CD4-positive, alpha-beta memory T cell (primary cell): ENCODE results near the gene SGIP1. TPM values are rescaled to one million over a fixed set of nuclear protein-coding genes. Genes with fewer than 3 reads are reported as not detected.
"Not testable (repeated sequence)": the region's sequence is repeated elsewhere in the genome, so short reads cannot be mapped to it uniquely, and the experiment has no call there.

ENCODE experiments used
- CTCF ChIA-PET: fragments of 350-600 bp; sonication (Branson Sonifier 250); formaldehyde crosslinking; loops from one replicate; lab custom pipeline; 2021; ENCODE audit warnings: inconsistent platforms; ENCODE audit not compliant: partially characterized antibody; lab: Charles Lee
- POLR2A ChIA-PET: fragments of 350-600 bp; sonication (Branson Sonifier 250); formaldehyde crosslinking; loops from one replicate; lab custom pipeline; 2021; ENCODE audit not compliant: partially characterized antibody; lab: Charles Lee
- DNase-seq, 5 donors: peaks; one replicate each; pipeline versions ENCODE4 v3.0.0 to v3.0.0-alpha.2; 2020 to 2022; ENCODE audit warnings: mixed read lengths in 1 of 5
- H3K27ac ChIP-seq: one replicate; pipeline ENCODE4 v1.7.0; 2013; ENCODE audit warnings: low read depth, low read length
- H3K27me3 ChIP-seq: 2 replicates; pipeline ENCODE4 v1.7.0; 2013; ENCODE audit warnings: mild to moderate bottlenecking, low read length, moderate library complexity; ENCODE audit not compliant: insufficient read depth
- H3K36me3 ChIP-seq: 2 replicates; pipeline ENCODE4 v1.7.0; 2013; ENCODE audit warnings: mild to moderate bottlenecking, low read length, moderate library complexity; ENCODE audit not compliant: insufficient read depth
- H3K4me1 ChIP-seq: 2 replicates; pipeline ENCODE4 v1.7.0; 2013; ENCODE audit warnings: mild to moderate bottlenecking, low read length, moderate library complexity; ENCODE audit not compliant: insufficient read depth
- H3K4me3 ChIP-seq, 2 donors: one replicate each; pipeline ENCODE4 v1.7.0; 2013; ENCODE audit warnings: low read length in 2 of 2, mild to moderate bottlenecking in 1 of 2
- H3K9me3 ChIP-seq, 2 donors: one replicate each; pipeline ENCODE4 v1.7.0; 2013; ENCODE audit warnings: low read length in 2 of 2, control low read depth in 1 of 2; ENCODE audit not compliant: control insufficient read depth in 1 of 2
- H3K27ac Mint-ChIP-seq, 7 donors: one replicate each; pipeline ENCODE4 v1.8.0; 2020 to 2021; ENCODE audit warnings: mixed read lengths in 7 of 7, mild to moderate bottlenecking in 6 of 7, inconsistent platforms in 3 of 7, moderate library complexity in 3 of 7
- H3K27me3 Mint-ChIP-seq, 2 donors: one replicate each; pipeline ENCODE4 v1.8.0; 2020 to 2021; ENCODE audit warnings: mixed read lengths in 2 of 2
- H3K36me3 Mint-ChIP-seq, 2 donors: one replicate each; pipeline ENCODE4 v1.8.0; 2020 to 2021; ENCODE audit warnings: mixed read lengths in 2 of 2, inconsistent platforms in 1 of 2, mild to moderate bottlenecking in 1 of 2
- H3K4me1 Mint-ChIP-seq, 4 donors: one replicate each; pipeline ENCODE4 v1.8.0; 2020 to 2021; ENCODE audit warnings: mixed read lengths in 4 of 4, mild to moderate bottlenecking in 1 of 4
- H3K4me3 Mint-ChIP-seq, 8 donors: one replicate each; pipeline ENCODE4 v1.8.0; 2020 to 2021; ENCODE audit warnings: mixed read lengths in 8 of 8, mild to moderate bottlenecking in 7 of 8, moderate library complexity in 6 of 8, inconsistent platforms in 3 of 8
- H3K9me3 Mint-ChIP-seq, 8 donors: one replicate each; pipeline ENCODE4 v1.8.0; 2020 to 2021; ENCODE audit warnings: mixed read lengths in 8 of 8, mild to moderate bottlenecking in 5 of 8, inconsistent platforms in 3 of 8, moderate library complexity in 1 of 8
- intact Hi-C: fragments of 100-400 bp; cut with micrococcal nuclease; formaldehyde crosslinking; loops from one replicate; pipeline ENCODE4 v1.15.1; 2023
- polyA plus RNA-seq, 2 donors: library from polyadenylated mRNA; unstranded; fragments of 300-500 nt; fragmentation: Illumina TruSeq; gene quantifications; one replicate each; pipeline ENCODE4 v1.2.3, GENCODE V29; 2021
- total RNA-seq, 2 experiments: library from RNA; stranded (reverse); gene quantifications; one replicate each; pipeline ENCODE4 v1.2.3, GENCODE V29; 2021

The SGIP1 gene
- total and polyA plus RNA-seq, 4 experiments from 2014 or later, result not detected

GRCh38 chr1:66589326-66589725 is 55.4 kb downstream of the SGIP1 start:
- Histone ChIP-seq H3K4me3 (no peak overlapping the region), H3K36me3 (no peaks in the 10 kb centered on the region), H3K27ac (no peak overlapping the region), H3K4me1 (no peaks in the 10 kb centered on the region), H3K9me3 (no peaks in the 10 kb centered on the region), H3K27me3 (no peaks in the 10 kb centered on the region)
- Mint-ChIP-seq H3K27ac (no peak overlapping the region), H3K36me3 (no peaks in the 10 kb centered on the region), H3K4me3 (no peak overlapping the region), H3K9me3 (peaks cover 0 to 4% (median 0%) of the 10 kb centered on the region in 8 donors), H3K27me3 (peaks cover 1 to 9% of the 10 kb centered on the region in 2 donors), H3K4me1 (no peaks in the 10 kb centered on the region)
- POLR2A ChIA-PET, result no interaction called here
- intact Hi-C loops, result no loop called here
- CTCF ChIA-PET, result no interaction called here
- DNase-seq, result no peak

GRCh38 chr1:66592106-66592507 is 58.2 kb downstream of the SGIP1 start:
- H3K9me3 Mint-ChIP-seq, CTCF ChIA-PET, H3K9me3 ChIP-seq, H3K4me1 ChIP-seq, H3K27ac Mint-ChIP-seq, H3K27ac ChIP-seq, H3K36me3 ChIP-seq, H3K4me1 Mint-ChIP-seq, H3K36me3 Mint-ChIP-seq, POLR2A ChIA-PET, DNase-seq, H3K4me3 Mint-ChIP-seq, H3K4me3 ChIP-seq, intact Hi-C loops, H3K27me3 ChIP-seq: not testable (repeated sequence)
- H3K27me3 Mint-ChIP-seq, result peaks cover 12 to 15% of the 10 kb centered on the region in 2 donors

GRCh38 chr1:66596191-66596590 is 62.2 kb downstream of the SGIP1 start:
- Histone ChIP-seq H3K4me3 (no peak overlapping the region), H3K9me3 (no peaks in the 10 kb centered on the region), H3K4me1 (no peaks in the 10 kb centered on the region), H3K36me3 (no peaks in the 10 kb centered on the region), H3K27me3 (no peaks in the 10 kb centered on the region), H3K27ac (no peak overlapping the region)
- Mint-ChIP-seq H3K4me1 (no peaks in the 10 kb centered on the region), H3K4me3 (no peak overlapping the region), H3K27ac (no peak overlapping the region), H3K27me3 (peaks cover 16 to 21% of the 10 kb centered on the region in 2 donors), H3K36me3 (no peaks in the 10 kb centered on the region), H3K9me3 (no peaks in the 10 kb centered on the region)
- DNase-seq, result no peak
- intact Hi-C loops, result no loop called here
- POLR2A ChIA-PET, result no interaction called here
- CTCF ChIA-PET, result no interaction called here

GRCh38 chr1:66597500-66597899 is 63.5 kb downstream of the SGIP1 start:
- CTCF ChIA-PET, result no interaction called here
- no peak for DNase-seq
- intact Hi-C loops, result no loop called here

GRCh38 chr1:66598670-66599069 is 64.7 kb downstream of the SGIP1 start:
- Histone ChIP-seq H3K9me3 (no peaks in the 10 kb centered on the region), H3K27ac (no peak overlapping the region), H3K4me1 (no peaks in the 10 kb centered on the region), H3K4me3 (no peak overlapping the region), H3K36me3 (no peaks in the 10 kb centered on the region), H3K27me3 (no peaks in the 10 kb centered on the region)
- H3K36me3 Mint-ChIP-seq, result no peaks in the 10 kb centered on the region
- ChIA-PET POLR2A (no interaction called here), CTCF (no interaction called here)
- H3K9me3 Mint-ChIP-seq, result no peaks in the 10 kb centered on the region
- no peak overlapping the region for H3K4me3 Mint-ChIP-seq
- no peaks in the 10 kb centered on the region for H3K4me1 Mint-ChIP-seq
- DNase-seq, result no peak
- no peak overlapping the region for H3K27ac Mint-ChIP-seq
- intact Hi-C loops, result no loop called here
- peaks cover 16 to 18% of the 10 kb centered on the region in 2 donors for H3K27me3 Mint-ChIP-seq

More at GRCh38 chr1:66597500-66597899, 63.5 kb downstream of the SGIP1 start:
- POLR2A ChIA-PET, result no interaction called here
- H3K4me1 ChIP-seq, result no peaks in the 10 kb centered on the region
- no peaks in the 10 kb centered on the region for H3K9me3 ChIP-seq
- H3K4me3 ChIP-seq, result no peak overlapping the region
- no peaks in the 10 kb centered on the region for H3K27me3 ChIP-seq
- H3K27ac Mint-ChIP-seq, result no peak overlapping the region
- H3K9me3 Mint-ChIP-seq, result no peaks in the 10 kb centered on the region
- no peaks in the 10 kb centered on the region for H3K36me3 Mint-ChIP-seq
- H3K27me3 Mint-ChIP-seq, result peaks cover 16 to 18% of the 10 kb centered on the region in 2 donors
- H3K27ac ChIP-seq, result no peak overlapping the region
- no peaks in the 10 kb centered on the region for H3K36me3 ChIP-seq
- no peak overlapping the region for H3K4me3 Mint-ChIP-seq
- no peaks in the 10 kb centered on the region for H3K4me1 Mint-ChIP-seq

- H3K27me3 ChIP-seq, result no peaks in the 10 kb centered on the region
- no peak overlapping the region for H3K27ac ChIP-seq
- no peaks in the 10 kb centered on the region for H3K4me1 ChIP-seq
- Mint-ChIP-seq H3K9me3 (no peaks in the 10 kb centered on the region), H3K36me3 (no peaks in the 10 kb centered on the region), H3K4me1 (no peaks in the 10 kb centered on the region), H3K27ac (no peak overlapping the region), H3K27me3 (peaks cover 15 to 16% of the 10 kb centered on the region in 2 donors), H3K4me3 (no peak overlapping the region)
- H3K36me3 ChIP-seq, result no peaks in the 10 kb centered on the region
- intact Hi-C loops, result no loop called here
- DNase-seq, result no peak
- no peaks in the 10 kb centered on the region for H3K9me3 ChIP-seq
- ChIA-PET CTCF (no interaction called here), POLR2A (no interaction called here)
- no peak overlapping the region for H3K4me3 ChIP-seq
Observed at GRCh38 chr1:66599346-66599745, 65.4 kb downstream of the SGIP1 start.

- CTCF ChIA-PET, result no interaction called here
- no peaks in the 10 kb centered on the region for H3K9me3 Mint-ChIP-seq
- Histone ChIP-seq H3K9me3 (no peaks in the 10 kb centered on the region), H3K27ac (no peak overlapping the region), H3K4me3 (no peak overlapping the region), H3K4me1 (no peaks in the 10 kb centered on the region), H3K27me3 (no peaks in the 10 kb centered on the region), H3K36me3 (no peaks in the 10 kb centered on the region)
- intact Hi-C loops, result no loop called here
- H3K4me3 Mint-ChIP-seq, result no peak overlapping the region
- H3K4me1 Mint-ChIP-seq, result no peaks in the 10 kb centered on the region
- no peak overlapping the region for H3K27ac Mint-ChIP-seq
- peaks cover 14% of the 10 kb centered on the region in 2 donors for H3K27me3 Mint-ChIP-seq
- POLR2A ChIA-PET, result no interaction called here
- DNase-seq, result no peak
- no peaks in the 10 kb centered on the region for H3K36me3 Mint-ChIP-seq
Observed at GRCh38 chr1:66599899-66600737, 66.2 kb downstream of the SGIP1 start.
